ENCODE measurements around the gene SORBS1. TPM values are rescaled to one million over a fixed set of nuclear protein-coding genes. Genes with fewer than 3 reads are reported as not detected.

The SORBS1 gene
- polyA plus RNA-seq, 1 donor from 2014 or later: 39.5 TPM

DNA sequence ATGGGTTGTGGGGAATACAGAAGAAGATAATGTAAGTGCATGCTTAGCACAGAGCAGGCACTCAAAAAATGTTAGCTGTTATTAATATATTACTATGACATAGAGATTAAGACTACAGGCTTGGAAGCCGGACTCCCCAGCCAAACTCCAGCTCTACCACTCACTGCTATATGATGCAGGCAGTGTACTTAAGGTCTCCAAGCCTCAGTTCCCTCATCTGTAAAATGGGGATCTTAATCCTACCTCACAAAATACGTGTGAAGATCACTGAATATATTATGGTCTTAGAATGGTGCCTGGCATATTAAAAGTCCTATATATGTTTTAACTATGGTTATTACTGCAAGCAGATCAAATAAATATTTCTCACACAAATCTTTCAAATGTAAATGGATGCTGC is 275.6 kb downstream of the SORBS1 start:
- TF ChIP-seq, protein P1, sequence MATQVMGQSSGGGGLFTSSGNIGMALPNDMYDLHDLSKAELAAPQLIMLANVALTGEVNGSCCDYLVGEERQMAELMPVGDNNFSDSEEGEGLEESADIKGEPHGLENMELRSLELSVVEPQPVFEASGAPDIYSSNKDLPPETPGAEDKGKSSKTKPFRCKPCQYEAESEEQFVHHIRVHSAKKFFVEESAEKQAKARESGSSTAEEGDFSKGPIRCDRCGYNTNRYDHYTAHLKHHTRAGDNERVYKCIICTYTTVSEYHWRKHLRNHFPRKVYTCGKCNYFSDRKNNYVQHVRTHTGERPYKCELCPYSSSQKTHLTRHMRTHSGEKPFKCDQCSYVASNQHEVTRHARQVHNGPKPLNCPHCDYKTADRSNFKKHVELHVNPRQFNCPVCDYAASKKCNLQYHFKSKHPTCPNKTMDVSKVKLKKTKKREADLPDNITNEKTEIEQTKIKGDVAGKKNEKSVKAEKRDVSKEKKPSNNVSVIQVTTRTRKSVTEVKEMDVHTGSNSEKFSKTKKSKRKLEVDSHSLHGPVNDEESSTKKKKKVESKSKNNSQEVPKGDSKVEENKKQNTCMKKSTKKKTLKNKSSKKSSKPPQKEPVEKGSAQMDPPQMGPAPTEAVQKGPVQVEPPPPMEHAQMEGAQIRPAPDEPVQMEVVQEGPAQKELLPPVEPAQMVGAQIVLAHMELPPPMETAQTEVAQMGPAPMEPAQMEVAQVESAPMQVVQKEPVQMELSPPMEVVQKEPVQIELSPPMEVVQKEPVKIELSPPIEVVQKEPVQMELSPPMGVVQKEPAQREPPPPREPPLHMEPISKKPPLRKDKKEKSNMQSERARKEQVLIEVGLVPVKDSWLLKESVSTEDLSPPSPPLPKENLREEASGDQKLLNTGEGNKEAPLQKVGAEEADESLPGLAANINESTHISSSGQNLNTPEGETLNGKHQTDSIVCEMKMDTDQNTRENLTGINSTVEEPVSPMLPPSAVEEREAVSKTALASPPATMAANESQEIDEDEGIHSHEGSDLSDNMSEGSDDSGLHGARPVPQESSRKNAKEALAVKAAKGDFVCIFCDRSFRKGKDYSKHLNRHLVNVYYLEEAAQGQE (IDR thresholded peaks at IDR 0.05; ENCODE audit: borderline replicate concordance): no peak
- TF ChIP-seq, protein P2, sequence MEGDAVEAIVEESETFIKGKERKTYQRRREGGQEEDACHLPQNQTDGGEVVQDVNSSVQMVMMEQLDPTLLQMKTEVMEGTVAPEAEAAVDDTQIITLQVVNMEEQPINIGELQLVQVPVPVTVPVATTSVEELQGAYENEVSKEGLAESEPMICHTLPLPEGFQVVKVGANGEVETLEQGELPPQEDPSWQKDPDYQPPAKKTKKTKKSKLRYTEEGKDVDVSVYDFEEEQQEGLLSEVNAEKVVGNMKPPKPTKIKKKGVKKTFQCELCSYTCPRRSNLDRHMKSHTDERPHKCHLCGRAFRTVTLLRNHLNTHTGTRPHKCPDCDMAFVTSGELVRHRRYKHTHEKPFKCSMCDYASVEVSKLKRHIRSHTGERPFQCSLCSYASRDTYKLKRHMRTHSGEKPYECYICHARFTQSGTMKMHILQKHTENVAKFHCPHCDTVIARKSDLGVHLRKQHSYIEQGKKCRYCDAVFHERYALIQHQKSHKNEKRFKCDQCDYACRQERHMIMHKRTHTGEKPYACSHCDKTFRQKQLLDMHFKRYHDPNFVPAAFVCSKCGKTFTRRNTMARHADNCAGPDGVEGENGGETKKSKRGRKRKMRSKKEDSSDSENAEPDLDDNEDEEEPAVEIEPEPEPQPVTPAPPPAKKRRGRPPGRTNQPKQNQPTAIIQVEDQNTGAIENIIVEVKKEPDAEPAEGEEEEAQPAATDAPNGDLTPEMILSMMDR (IDR thresholded peaks at IDR 0.05; ENCODE audit: poor library complexity, severe bottlenecking): no peak
- TF ChIP-seq EZH2 (IDR thresholded peaks at IDR 0.05; ENCODE audit: borderline replicate concordance, insufficient read depth, low read length, poor library complexity, severe bottlenecking) (no peak), EP300 (conservative IDR thresholded peaks at IDR 0.05; ENCODE audit: poor library complexity, severe bottlenecking) (no peak), MXI1 (conservative IDR thresholded peaks at IDR 0.05; ENCODE audit: poor library complexity, severe bottlenecking) (no peak), RAD21 (conservative IDR thresholded peaks at IDR 0.05) (no peak), TAF1 (IDR thresholded peaks at IDR 0.05; ENCODE audit: low read depth) (no peak), SMC3 (conservative IDR thresholded peaks at IDR 0.05; ENCODE audit: poor library complexity) (no peak), POLR2AphosphoS5 (IDR thresholded peaks at IDR 0.05) (no peak)
- Histone ChIP-seq H3K9me3 (ENCODE audit: low read length) (no peaks in the 10 kb centered on the region), H3K9ac (ENCODE audit: low read length) (no peak overlapping the region), H3K4me3 (ENCODE audit: low read length) (no peak overlapping the region), H3K4me2 (ENCODE audit: low read length) (no peak overlapping the region), H2AFZ (ENCODE audit: low read depth, low read length) (no peak overlapping the region), H3K9me2 (ENCODE audit: insufficient read depth, low read length) (no peaks in the 10 kb centered on the region), H3K36me3 (ENCODE audit: insufficient read depth, low read length) (no peaks in the 10 kb centered on the region), H3K79me2 (replicated peaks; ENCODE audit: insufficient read depth, low read length) (no peaks in the 10 kb centered on the region), H3F3A (ENCODE audit: insufficient read depth, low read length, poor library complexity, severe bottlenecking) (no peaks in the 10 kb centered on the region), H4K20me1 (ENCODE audit: insufficient read depth) (no peaks in the 10 kb centered on the region), H3K27ac (ENCODE audit: low read length) (no peak overlapping the region), H3K27me3 (ENCODE audit: insufficient read depth, low read depth, low read length) (peaks cover 16% of the 10 kb centered on the region)

DNA sequence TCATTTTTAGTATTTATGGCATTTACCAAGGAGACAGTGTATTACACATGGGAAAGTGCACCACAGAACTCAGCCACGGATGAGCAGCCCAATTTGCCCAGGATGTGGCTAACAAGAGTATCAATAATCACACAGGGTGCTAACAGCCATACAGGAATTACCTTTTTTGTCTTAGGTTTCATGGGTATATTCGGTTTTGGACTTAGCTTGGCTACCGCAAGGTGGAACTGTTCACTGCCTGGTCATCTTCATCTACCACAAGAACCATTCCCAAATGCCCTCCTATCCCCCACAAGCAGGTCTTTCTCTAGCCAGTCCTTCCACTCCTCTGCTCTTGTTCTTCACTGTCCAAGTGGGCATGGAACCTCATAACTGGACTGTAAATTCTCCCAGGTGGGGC is 276.4 kb downstream of the SORBS1 start:
- no peaks in the 10 kb centered on the region for H3K9me3 ChIP-seq (ENCODE audit: low read length)
- H3K4me3 ChIP-seq (ENCODE audit: low read length): no peak overlapping the region
- no peaks in the 10 kb centered on the region for H3K79me2 ChIP-seq (replicated peaks; ENCODE audit: insufficient read depth, low read length)
- H3K9me2 ChIP-seq (ENCODE audit: insufficient read depth, low read length): no peaks in the 10 kb centered on the region
- no peaks in the 10 kb centered on the region for H4K20me1 ChIP-seq (ENCODE audit: insufficient read depth)
- H3F3A ChIP-seq (ENCODE audit: insufficient read depth, low read length, poor library complexity, severe bottlenecking): no peaks in the 10 kb centered on the region
- H3K4me2 ChIP-seq (ENCODE audit: low read length): no peak overlapping the region
- H3K27ac ChIP-seq (ENCODE audit: low read length): no peak overlapping the region
- no peaks in the 10 kb centered on the region for H3K36me3 ChIP-seq (ENCODE audit: insufficient read depth, low read length)
- TF ChIP-seq, protein P2 (IDR thresholded peaks at IDR 0.05; ENCODE audit: poor library complexity, severe bottlenecking): no peak
- TF ChIP-seq MXI1 (conservative IDR thresholded peaks at IDR 0.05; ENCODE audit: poor library complexity, severe bottlenecking) (no peak), SMC3 (conservative IDR thresholded peaks at IDR 0.05; ENCODE audit: poor library complexity) (no peak), TAF1 (IDR thresholded peaks at IDR 0.05; ENCODE audit: low read depth) (no peak), POLR2AphosphoS5 (IDR thresholded peaks at IDR 0.05) (no peak), EZH2 (IDR thresholded peaks at IDR 0.05; ENCODE audit: borderline replicate concordance, insufficient read depth, low read length, poor library complexity, severe bottlenecking) (no peak), EP300 (conservative IDR thresholded peaks at IDR 0.05; ENCODE audit: poor library complexity, severe bottlenecking) (no peak), RAD21 (conservative IDR thresholded peaks at IDR 0.05) (no peak)
- TF ChIP-seq, protein P1 (IDR thresholded peaks at IDR 0.05; ENCODE audit: borderline replicate concordance): no peak
- H3K9ac ChIP-seq (ENCODE audit: low read length): no peak overlapping the region
- peaks cover 9% of the 10 kb centered on the region for H3K27me3 ChIP-seq (ENCODE audit: insufficient read depth, low read depth, low read length)
- no peak overlapping the region for H2AFZ ChIP-seq (ENCODE audit: low read depth, low read length)

Measured in neural cell (in vitro differentiated cells).